ENCODE measurements around the gene KRTAP9-1. TPM values are rescaled to one million over a fixed set of nuclear protein-coding genes. Genes with fewer than 3 reads are reported as not detected.

The KRTAP9-1 gene
- total and polyA plus RNA-seq, 8 donors: not detected

DNA sequence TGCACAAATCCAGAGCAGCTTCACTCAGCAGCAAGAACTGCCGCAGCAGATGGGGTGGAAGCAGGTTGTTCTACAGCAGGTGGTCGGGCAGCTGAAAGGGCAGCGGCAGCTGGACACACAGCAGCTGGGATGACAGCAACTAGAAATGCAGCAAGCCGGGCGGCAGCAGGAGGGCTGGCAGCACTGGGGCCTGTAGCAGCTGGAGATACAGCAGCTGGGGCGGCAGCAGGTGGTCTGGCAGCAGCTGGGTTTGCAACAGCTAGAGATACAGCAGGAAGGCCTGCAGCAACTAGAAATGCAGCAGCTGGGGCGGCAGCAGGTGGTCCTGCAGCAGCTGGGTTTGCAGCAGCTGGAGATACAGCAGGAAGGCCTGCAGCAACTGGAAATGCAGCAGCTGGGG, 22.1 kb upstream of the KRTAP9-1 start:
- DNase-seq: no peak
- H3K9me3 ChIP-seq: no peaks in the 10 kb centered on the region
- peaks cover 0 to 4% (median 0%) of the 10 kb centered on the region in 3 donors for H3K27me3 ChIP-seq
- no peaks in the 10 kb centered on the region for H3K4me1 ChIP-seq
- H3K36me3 ChIP-seq: no peaks in the 10 kb centered on the region
- no peak overlapping the region for H3K4me3 ChIP-seq
- intact Hi-C loops (cut with DNase I; ENCODE audit: low total_unique reads): no loop called here
- TF ChIP-seq POLR2AphosphoS5 (IDR thresholded peaks at IDR 0.05): no peak
- TF ChIP-seq, protein P1, sequence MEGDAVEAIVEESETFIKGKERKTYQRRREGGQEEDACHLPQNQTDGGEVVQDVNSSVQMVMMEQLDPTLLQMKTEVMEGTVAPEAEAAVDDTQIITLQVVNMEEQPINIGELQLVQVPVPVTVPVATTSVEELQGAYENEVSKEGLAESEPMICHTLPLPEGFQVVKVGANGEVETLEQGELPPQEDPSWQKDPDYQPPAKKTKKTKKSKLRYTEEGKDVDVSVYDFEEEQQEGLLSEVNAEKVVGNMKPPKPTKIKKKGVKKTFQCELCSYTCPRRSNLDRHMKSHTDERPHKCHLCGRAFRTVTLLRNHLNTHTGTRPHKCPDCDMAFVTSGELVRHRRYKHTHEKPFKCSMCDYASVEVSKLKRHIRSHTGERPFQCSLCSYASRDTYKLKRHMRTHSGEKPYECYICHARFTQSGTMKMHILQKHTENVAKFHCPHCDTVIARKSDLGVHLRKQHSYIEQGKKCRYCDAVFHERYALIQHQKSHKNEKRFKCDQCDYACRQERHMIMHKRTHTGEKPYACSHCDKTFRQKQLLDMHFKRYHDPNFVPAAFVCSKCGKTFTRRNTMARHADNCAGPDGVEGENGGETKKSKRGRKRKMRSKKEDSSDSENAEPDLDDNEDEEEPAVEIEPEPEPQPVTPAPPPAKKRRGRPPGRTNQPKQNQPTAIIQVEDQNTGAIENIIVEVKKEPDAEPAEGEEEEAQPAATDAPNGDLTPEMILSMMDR (IDR thresholded peaks at IDR 0.05): no peak
- TF ChIP-seq POLR2A (IDR thresholded peaks at IDR 0.05): no peak
- no peak for TF ChIP-seq EP300 (IDR thresholded peaks at IDR 0.05)
- no peak overlapping the region for H3K27ac ChIP-seq
- 74 to 91% (median 83%) methylated on average over 2 to 7 of the region's 7 CpGs for WGBS, 5 donors

GRCh38 chr17:41168121-41168520, 21.6 kb upstream of the KRTAP9-1 start, which contains the start of gene KRTAP4-3:
KRTAP4-3 (minus strand) TSS chr17:41168221; CDS start chr17:41168172, 49 bp downstream.
- H3K36me3 ChIP-seq: no peaks in the 10 kb centered on the region
- H3K27ac ChIP-seq: no peak within 1 kb of the TSS
- TF ChIP-seq POLR2A (IDR thresholded peaks at IDR 0.05) (no peak), EP300 (IDR thresholded peaks at IDR 0.05) (no peak), POLR2AphosphoS5 (IDR thresholded peaks at IDR 0.05) (no peak)
- TF ChIP-seq, protein P1 (IDR thresholded peaks at IDR 0.05): no peak
- peaks cover 0 to 4% (median 0%) of the 10 kb centered on the region in 3 donors for H3K27me3 ChIP-seq
- H3K9me3 ChIP-seq: no peaks in the 10 kb centered on the region
- WGBS, 5 donors: 60 to 78% (median 74%) methylated on average over 1 of the region's 1 CpG
- intact Hi-C loops (cut with DNase I; ENCODE audit: low total_unique reads): no loop called here
- no peak within 1 kb of the TSS for H3K4me3 ChIP-seq
- H3K4me1 ChIP-seq: no peaks in the 10 kb centered on the region
- no peak for DNase-seq

- no peak for DNase-seq
- H3K9me3 ChIP-seq: no peaks in the 10 kb centered on the region
- no peak overlapping the region for H3K4me3 ChIP-seq
- H3K36me3 ChIP-seq: no peaks in the 10 kb centered on the region
- intact Hi-C loops (cut with DNase I; ENCODE audit: low total_unique reads): no loop called here
- H3K4me1 ChIP-seq: no peaks in the 10 kb centered on the region
- peaks cover 0 to 6% (median 0%) of the 10 kb centered on the region in 3 donors for H3K27me3 ChIP-seq
- H3K27ac ChIP-seq: no peak overlapping the region
- TF ChIP-seq, protein P1 (IDR thresholded peaks at IDR 0.05): no peak
- TF ChIP-seq POLR2AphosphoS5 (IDR thresholded peaks at IDR 0.05) (no peak), EP300 (IDR thresholded peaks at IDR 0.05) (no peak)
- WGBS, 5 donors: 70 to 79% (median 78%) methylated on average over 2 of the region's 2 CpGs
Observed at GRCh38 chr17:41171886-41172285, 17.8 kb upstream of the KRTAP9-1 start.

- WGBS, 5 donors: 74 to 89% (median 85%) methylated on average over 3 of the region's 3 CpGs
- Histone ChIP-seq H3K36me3 (no peaks in the 10 kb centered on the region), H3K4me1 (no peaks in the 10 kb centered on the region), H3K4me3 (no peak overlapping the region), H3K27ac (no peak overlapping the region), H3K27me3 (peaks cover 0 to 12% (median 0%) of the 10 kb centered on the region in 3 donors), H3K9me3 (no peaks in the 10 kb centered on the region)
- DNase-seq: no peak
- intact Hi-C loops (cut with DNase I; ENCODE audit: low total_unique reads): no loop called here
- no peak for TF ChIP-seq EP300 (IDR thresholded peaks at IDR 0.05)
Observed at GRCh38 chr17:41176744-41177387, 12.8 kb upstream of the KRTAP9-1 start.

DNA sequence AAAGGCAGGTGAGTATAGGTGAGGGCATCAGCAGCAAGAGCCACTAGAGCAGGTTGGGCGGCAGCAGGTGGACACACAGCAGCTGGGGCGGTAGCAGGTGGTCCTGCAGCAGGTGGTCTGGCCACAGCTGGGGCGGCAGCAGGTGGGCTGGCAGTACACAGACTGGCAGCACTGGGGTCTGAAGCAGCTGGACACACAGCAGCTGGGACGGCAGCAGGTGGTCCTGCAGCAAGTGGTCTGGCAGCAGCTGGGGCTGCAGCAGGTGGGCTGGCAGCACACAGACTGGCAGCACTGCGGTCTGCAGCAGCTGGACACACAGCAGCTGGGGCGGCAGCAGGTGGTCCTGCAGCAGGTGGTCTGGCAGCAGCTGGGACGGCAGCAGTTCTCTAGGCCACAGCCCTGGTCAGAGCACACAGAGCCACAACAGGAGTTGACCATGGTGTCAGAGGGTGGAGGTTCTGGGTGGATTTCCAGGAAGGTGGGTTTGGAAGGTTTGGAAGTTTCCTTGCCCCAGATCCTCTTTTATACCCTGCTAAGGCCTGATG, 11.9 kb upstream of the KRTAP9-1 start, which contains the start of gene KRTAP4-2:
KRTAP4-2 (minus strand) TSS at position 495 of the 545 bp plus-strand sequence; CDS start at position 438, 57 bp downstream.
- no peak within 1 kb of the TSS for H3K27ac ChIP-seq
- no peak for TF ChIP-seq POLR2AphosphoS5 (IDR thresholded peaks at IDR 0.05)
- TF ChIP-seq POLR2A (IDR thresholded peaks at IDR 0.05): no peak
- TF ChIP-seq EP300 (IDR thresholded peaks at IDR 0.05): no peak
- TF ChIP-seq, protein P1 (IDR thresholded peaks at IDR 0.05): no peak
- H3K9me3 ChIP-seq: no peaks in the 10 kb centered on the region
- no peak within 1 kb of the TSS for H3K4me3 ChIP-seq
- no peaks in the 10 kb centered on the region for H3K4me1 ChIP-seq
- intact Hi-C loops (cut with DNase I; ENCODE audit: low total_unique reads): no loop called here
- peaks cover 0 to 12% (median 0%) of the 10 kb centered on the region in 3 donors for H3K27me3 ChIP-seq
- no peak for DNase-seq
- 77 to 93% (median 88%) methylated on average over 5 to 7 of the region's 7 CpGs for WGBS, 5 donors
- H3K36me3 ChIP-seq: no peaks in the 10 kb centered on the region

Measured in stomach (tissue), 9 donors.